Measurements from ENCODE around the gene EML6. TPM values are rescaled to one million over a fixed set of nuclear protein-coding genes. Genes with fewer than 3 reads are reported as not detected.

EML6 gene
- total RNA-seq, 1 donor from 2014 or later: 8.1 TPM

- H3K36me3 Mint-ChIP-seq (ENCODE audit: low read depth): peaks cover 8% of the 10 kb centered on the region
- TF ChIP-seq CTCF (conservative IDR thresholded peaks at IDR 0.05): no peak
- H3K4me1 Mint-ChIP-seq: no peaks in the 10 kb centered on the region
- H3K9me3 Mint-ChIP-seq: peaks cover 4% of the 10 kb centered on the region
- no peak for DNase-seq (ENCODE audit: low read depth, low spot score)
- H3K27ac Mint-ChIP-seq (ENCODE audit: unreplicated experiment): no peak overlapping the region
- no peak overlapping the region for H3K4me3 Mint-ChIP-seq
- no peaks in the 10 kb centered on the region for H3K27me3 Mint-ChIP-seq (ENCODE audit: low read depth)
Observed at GRCh38 chr2:54912893-54913292, 189.4 kb downstream of the EML6 start.

GRCh38 chr2:54914637-54915036, 191.2 kb downstream of the EML6 start:
- Mint-ChIP-seq H3K9me3 (peaks cover 4% of the 10 kb centered on the region), H3K4me1 (no peaks in the 10 kb centered on the region), H3K4me3 (no peak overlapping the region), H3K27ac (ENCODE audit: unreplicated experiment) (no peak overlapping the region), H3K27me3 (ENCODE audit: low read depth) (no peaks in the 10 kb centered on the region), H3K36me3 (ENCODE audit: low read depth) (peaks cover 8% of the 10 kb centered on the region)
- TF ChIP-seq CTCF (conservative IDR thresholded peaks at IDR 0.05): no peak
- no peak for DNase-seq (ENCODE audit: low read depth, low spot score)

- Mint-ChIP-seq H3K4me3 (no peak overlapping the region), H3K4me1 (no peaks in the 10 kb centered on the region), H3K9me3 (peaks cover 4% of the 10 kb centered on the region), H3K36me3 (ENCODE audit: low read depth) (peaks cover 8% of the 10 kb centered on the region), H3K27me3 (ENCODE audit: low read depth) (no peaks in the 10 kb centered on the region), H3K27ac (ENCODE audit: unreplicated experiment) (no peak overlapping the region)
- TF ChIP-seq CTCF (conservative IDR thresholded peaks at IDR 0.05): no peak
- no peak for DNase-seq (ENCODE audit: low read depth, low spot score)
Observed at GRCh38 chr2:54915101-54915500, 191.6 kb downstream of the EML6 start.

- no peak for TF ChIP-seq CTCF (conservative IDR thresholded peaks at IDR 0.05)
- Mint-ChIP-seq H3K4me1 (no peaks in the 10 kb centered on the region), H3K27ac (ENCODE audit: unreplicated experiment) (no peak overlapping the region), H3K9me3 (peaks cover 12% of the 10 kb centered on the region), H3K4me3 (no peak overlapping the region), H3K36me3 (ENCODE audit: low read depth) (peaks cover 17% of the 10 kb centered on the region), H3K27me3 (ENCODE audit: low read depth) (no peaks in the 10 kb centered on the region)
- DNase-seq (ENCODE audit: low read depth, low spot score): no peak
Observed at GRCh38 chr2:54916637-54917036, 193.2 kb downstream of the EML6 start.

GRCh38 chr2:54918647-54919280, 195.3 kb downstream of the EML6 start:
- DNase-seq (ENCODE audit: low read depth, low spot score): no peak
- Mint-ChIP-seq H3K27me3 (ENCODE audit: low read depth) (no peaks in the 10 kb centered on the region), H3K27ac (ENCODE audit: unreplicated experiment) (no peak overlapping the region), H3K4me1 (no peaks in the 10 kb centered on the region), H3K36me3 (ENCODE audit: low read depth) (peaks cover 9% of the 10 kb centered on the region), H3K4me3 (no peak overlapping the region), H3K9me3 (peaks cover 9% of the 10 kb centered on the region)
- no peak for TF ChIP-seq CTCF (conservative IDR thresholded peaks at IDR 0.05)
